Stimulated activated CD8-positive, alpha-beta memory T cell treated with anti-CD3 and anti-CD28 coated beads, Interleukin-4, amount 100 ng/mL, for 1 hour (primary cell): ENCODE measurements around the gene LGALS16.
"Not testable (repeated sequence)": the region's sequence is repeated elsewhere in the genome, so short reads cannot be mapped to it uniquely, and the experiment has no call there.

ENCODE experiments used
- DNase-seq, 2 donors: peaks; one replicate each; pipeline ENCODE4 v3.0.0-alpha.2; 2020; ENCODE audit warnings: low read depth in 2 of 2, low spot score in 1 of 2

The LGALS16 gene

GRCh38 chr19:39655613-39656012 lies at the start of gene LGALS16:
TSS of gene LGALS16 (plus strand) at chr19:39655913. CDS start at chr19:39655962, 49 bp downstream.
- DNase-seq = no peak

- no peak for DNase-seq
Observed at GRCh38 chr19:39607021-39607420, 48.7 kb upstream of the LGALS16 start.

- DNase-seq = no peak
Observed at GRCh38 chr19:39607561-39607960, 48.2 kb upstream of the LGALS16 start.

- DNase-seq = no peak
Observed at GRCh38 chr19:39613597-39613996, 42.1 kb upstream of the LGALS16 start.

- no peak for DNase-seq
Observed at GRCh38 chr19:39617745-39618144, 38.0 kb upstream of the LGALS16 start.

GRCh38 chr19:39623946-39624345 lies 31.8 kb upstream of the LGALS16 start:
- DNase-seq = no peak

GRCh38 chr19:39627631-39628030 lies 28.1 kb upstream of the LGALS16 start:
- DNase-seq = not testable (repeated sequence)

GRCh38 chr19:39631178-39631577 lies 24.5 kb upstream of the LGALS16 start:
- no peak for DNase-seq

- DNase-seq = no peak
Observed at GRCh38 chr19:39631626-39632025, 24.1 kb upstream of the LGALS16 start.

GRCh38 chr19:39637891-39638290 lies 17.8 kb upstream of the LGALS16 start:
- DNase-seq = no peak

GRCh38 chr19:39641773-39642172 lies 13.9 kb upstream of the LGALS16 start:
- DNase-seq = no peak

- DNase-seq = no peak
Observed at GRCh38 chr19:39643591-39643990, 12.1 kb upstream of the LGALS16 start.

- no peak for DNase-seq
Observed at GRCh38 chr19:39645800-39646411, 9.8 kb upstream of the LGALS16 start.

GRCh38 chr19:39647918-39648317 lies 7.8 kb upstream of the LGALS16 start:
- DNase-seq = no peak

GRCh38 chr19:39659791-39660190 lies 4.1 kb downstream of the LGALS16 start:
- DNase-seq = no peak

- DNase-seq = no peak
Observed at GRCh38 chr19:39660661-39661060, 4.9 kb downstream of the LGALS16 start.

- no peak for DNase-seq
Observed at GRCh38 chr19:39661565-39661964, 5.9 kb downstream of the LGALS16 start.

- not testable (repeated sequence) for DNase-seq
Observed at GRCh38 chr19:39669860-39670259, 14.1 kb downstream of the LGALS16 start.

- no peak for DNase-seq
Observed at GRCh38 chr19:39670998-39671397, 15.3 kb downstream of the LGALS16 start.

GRCh38 chr19:39671739-39672363 lies 16.1 kb downstream of the LGALS16 start:
- peak in 1 of 2 donors; percentile 29 for DNase-seq

- no peak for DNase-seq
Observed at GRCh38 chr19:39672473-39672872, 16.8 kb downstream of the LGALS16 start.

- DNase-seq = not testable (repeated sequence)
Observed at GRCh38 chr19:39673862-39674261, 18.1 kb downstream of the LGALS16 start.

GRCh38 chr19:39676004-39676403 lies 20.3 kb downstream of the LGALS16 start:
- DNase-seq = no peak
